GM06990 (cell line): ENCODE results near the gene COL11A1.
"Not testable (repeated sequence)": the region's sequence is repeated elsewhere in the genome, so short reads cannot be mapped to it uniquely, and the experiment has no call there.

Source experiments
- DNase-seq: peaks from one replicate; pipeline ENCODE4 v3.0.0-alpha.2; 2011; ENCODE audit not compliant: insufficient read length; ENCODE audit errors: extremely low read depth
- H3K27me3 ChIP-seq: replicated peaks from 2 replicates; pipeline ENCODE4 v1.6.0; 2011; ENCODE audit warnings: low read length; ENCODE audit not compliant: control insufficient read depth, insufficient read depth
- H3K36me3 ChIP-seq: 2 replicates; pipeline ENCODE4 v1.5.1; 2011; ENCODE audit warnings: low read length; ENCODE audit not compliant: control insufficient read depth, insufficient read depth
- H3K4me3 ChIP-seq: replicated peaks from 2 replicates; pipeline ENCODE4 v1.5.1; 2011; ENCODE audit warnings: low read depth, mild to moderate bottlenecking, control low read depth, low read length
- TF ChIP-seq, protein P1 (sequence below): IDR thresholded peaks from 2 replicates; pipeline ENCODE4 v1.5.1; 2011; ENCODE audit warnings: low read length, control low read depth, mild to moderate bottlenecking, inconsistent platforms; ENCODE audit not compliant: insufficient read depth, poor library complexity, severe bottlenecking

COL11A1 gene

GRCh38 chr1:102942324-102942723 is 166.0 kb downstream of the COL11A1 start:
- TF ChIP-seq, protein P1, sequence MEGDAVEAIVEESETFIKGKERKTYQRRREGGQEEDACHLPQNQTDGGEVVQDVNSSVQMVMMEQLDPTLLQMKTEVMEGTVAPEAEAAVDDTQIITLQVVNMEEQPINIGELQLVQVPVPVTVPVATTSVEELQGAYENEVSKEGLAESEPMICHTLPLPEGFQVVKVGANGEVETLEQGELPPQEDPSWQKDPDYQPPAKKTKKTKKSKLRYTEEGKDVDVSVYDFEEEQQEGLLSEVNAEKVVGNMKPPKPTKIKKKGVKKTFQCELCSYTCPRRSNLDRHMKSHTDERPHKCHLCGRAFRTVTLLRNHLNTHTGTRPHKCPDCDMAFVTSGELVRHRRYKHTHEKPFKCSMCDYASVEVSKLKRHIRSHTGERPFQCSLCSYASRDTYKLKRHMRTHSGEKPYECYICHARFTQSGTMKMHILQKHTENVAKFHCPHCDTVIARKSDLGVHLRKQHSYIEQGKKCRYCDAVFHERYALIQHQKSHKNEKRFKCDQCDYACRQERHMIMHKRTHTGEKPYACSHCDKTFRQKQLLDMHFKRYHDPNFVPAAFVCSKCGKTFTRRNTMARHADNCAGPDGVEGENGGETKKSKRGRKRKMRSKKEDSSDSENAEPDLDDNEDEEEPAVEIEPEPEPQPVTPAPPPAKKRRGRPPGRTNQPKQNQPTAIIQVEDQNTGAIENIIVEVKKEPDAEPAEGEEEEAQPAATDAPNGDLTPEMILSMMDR: no peak
- Histone ChIP-seq H3K27me3 (no peaks in the 10 kb centered on the region), H3K4me3 (no peak overlapping the region), H3K36me3 (no peaks in the 10 kb centered on the region)
- DNase-seq: no peak

DNA sequence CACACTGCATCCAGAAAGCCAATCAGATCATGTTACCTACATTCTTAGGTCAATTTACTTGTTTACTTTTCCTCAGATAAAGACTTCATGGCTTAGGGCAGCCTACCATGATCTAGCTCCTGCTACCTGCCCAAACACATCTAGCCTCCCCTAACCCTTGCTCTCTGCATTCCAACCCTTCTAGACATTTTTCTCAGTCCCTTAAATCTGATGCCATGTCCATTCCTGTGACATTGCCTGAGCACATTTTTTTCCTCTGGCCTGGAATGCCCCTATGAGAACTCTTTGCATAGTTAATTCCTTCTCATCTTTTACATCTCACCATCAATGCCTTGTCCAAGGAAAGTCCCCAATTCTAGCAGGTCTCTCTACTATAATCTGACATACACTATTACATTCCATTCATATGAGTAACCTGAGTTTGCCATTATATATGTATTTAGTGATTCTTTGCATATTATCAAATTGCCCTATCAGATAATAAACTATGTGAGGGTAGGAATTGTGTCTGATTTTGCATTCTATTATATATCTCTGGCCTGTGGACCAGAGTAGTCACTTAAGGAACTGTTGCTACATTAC is 166.9 kb downstream of the COL11A1 start:
- TF ChIP-seq, protein P1: no peak
- DNase-seq: no peak
- Histone ChIP-seq H3K27me3 (no peaks in the 10 kb centered on the region), H3K4me3 (no peak overlapping the region), H3K36me3 (no peaks in the 10 kb centered on the region)

- TF ChIP-seq, protein P1: no peak
Observed at GRCh38 chr1:102937401-102937800, 170.9 kb downstream of the COL11A1 start.

GRCh38 chr1:102933362-102933761 is 175.0 kb downstream of the COL11A1 start:
- not testable (repeated sequence) for H3K27me3 ChIP-seq, H3K4me3 ChIP-seq, H3K36me3 ChIP-seq, DNase-seq

More at GRCh38 chr1:102937401-102937800, 170.9 kb downstream of the COL11A1 start:
- DNase-seq: no peak
- no peaks in the 10 kb centered on the region for H3K27me3 ChIP-seq
- H3K4me3 ChIP-seq: no peak overlapping the region
- no peaks in the 10 kb centered on the region for H3K36me3 ChIP-seq

GRCh38 chr1:102919659-102920058 is 188.7 kb downstream of the COL11A1 start:
- no peaks in the 10 kb centered on the region for H3K27me3 ChIP-seq
- H3K36me3 ChIP-seq: no peaks in the 10 kb centered on the region
- DNase-seq: no peak
- TF ChIP-seq, protein P1: no peak
- no peak overlapping the region for H3K4me3 ChIP-seq

- TF ChIP-seq, protein P1: no peak
- Histone ChIP-seq H3K4me3 (no peak overlapping the region), H3K36me3 (no peaks in the 10 kb centered on the region), H3K27me3 (no peaks in the 10 kb centered on the region)
- DNase-seq: no peak
Observed at GRCh38 chr1:102901996-102902395, 206.3 kb downstream of the COL11A1 start.
